Mesothelial cell of epicardium (in vitro differentiated cells): Measurements from ENCODE around the gene KIRREL3. TPM values are rescaled to one million over a fixed set of nuclear protein-coding genes. Genes with fewer than 3 reads are reported as not detected.

Experiments
- DNase-seq, 2 experiments: peaks; one replicate each; pipeline ENCODE4 v3.0.0; 2021; ENCODE audit warnings: low spot score in 2 of 2; ENCODE audit not compliant: unreplicated experiment in 2 of 2
- H3K27ac Mint-ChIP-seq: 2 replicates; pipeline ENCODE4 v1.8.0; 2021; ENCODE audit warnings: mixed read lengths
- H3K27me3 Mint-ChIP-seq: 2 replicates; pipeline ENCODE4 v1.8.0; 2021; ENCODE audit warnings: low read depth, mixed read lengths
- H3K36me3 Mint-ChIP-seq: 2 replicates; pipeline ENCODE4 v1.8.0; 2021; ENCODE audit warnings: mixed read lengths
- H3K4me1 Mint-ChIP-seq: 2 replicates; pipeline ENCODE4 v1.8.0; 2021; ENCODE audit warnings: mixed read lengths
- H3K4me3 Mint-ChIP-seq: 2 replicates; pipeline ENCODE4 v1.8.0; 2021; ENCODE audit warnings: mild to moderate bottlenecking, moderate library complexity, mixed read lengths
- H3K9me3 Mint-ChIP-seq: 2 replicates; pipeline ENCODE4 v1.8.0; 2021; ENCODE audit warnings: mixed read lengths
- CTCF ChIP-seq: fragments of 200-600 bp; sonication (generic); IDR thresholded peaks from one replicate; pipeline ENCODE4 v1.5.0; 2021; ENCODE audit warnings: antibody characterized with exemption; ENCODE audit not compliant: unreplicated experiment
- total RNA-seq: library from RNA; stranded (reverse); gene quantifications from 3 replicates; pipeline ENCODE4 v1.2.1, GENCODE V29; 2021

Gene KIRREL3
- total RNA-seq, 1 donor from 2014 or later = 0.31 TPM

- H3K4me3 Mint-ChIP-seq = no peak overlapping the region
These were observed 2.9 kb downstream of the KIRREL3 start for GRCh38 chr11:126997641-126998040.

DNA sequence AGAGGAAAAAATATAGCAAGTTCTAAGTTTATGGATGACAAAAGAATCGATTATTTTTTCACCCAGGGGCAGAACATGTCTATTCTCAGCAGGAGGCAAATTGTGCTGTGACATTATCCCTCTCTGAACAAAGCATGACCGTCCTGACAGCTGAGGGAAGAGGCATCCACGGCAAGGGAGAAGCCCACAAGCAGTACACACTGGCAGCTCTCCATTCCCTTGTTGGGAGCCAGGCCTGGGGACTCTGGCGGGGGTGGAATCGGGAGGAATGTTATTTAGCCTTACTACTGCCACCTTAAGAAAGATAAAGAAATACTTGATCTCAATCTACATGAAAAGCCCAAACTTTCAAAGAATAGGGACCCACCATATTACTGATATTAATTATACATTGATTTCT is 3.4 kb downstream of the KIRREL3 start:
- H3K4me1 Mint-ChIP-seq = peaks cover 7% of the 10 kb centered on the region
- H3K27ac Mint-ChIP-seq = no peak overlapping the region
- H3K4me3 Mint-ChIP-seq = no peak overlapping the region
- H3K36me3 Mint-ChIP-seq = no peaks in the 10 kb centered on the region
- H3K9me3 Mint-ChIP-seq = no peaks in the 10 kb centered on the region
- DNase-seq = no peak
- TF ChIP-seq CTCF = no peak
- H3K27me3 Mint-ChIP-seq = peaks cover 16% of the 10 kb centered on the region

More at GRCh38 chr11:126997641-126998040, 2.9 kb downstream of the KIRREL3 start:
- Mint-ChIP-seq H3K9me3 (no peaks in the 10 kb centered on the region), H3K4me1 (peaks cover 7% of the 10 kb centered on the region), H3K27me3 (peaks cover 12% of the 10 kb centered on the region), H3K27ac (no peak overlapping the region), H3K36me3 (no peaks in the 10 kb centered on the region)
- DNase-seq = no peak
- no peak for TF ChIP-seq CTCF

- DNase-seq = no peak
- Mint-ChIP-seq H3K27me3 (peaks cover 25% of the 10 kb centered on the region), H3K36me3 (no peaks in the 10 kb centered on the region), H3K9me3 (no peaks in the 10 kb centered on the region), H3K4me3 (no peak overlapping the region), H3K4me1 (peaks cover 6% of the 10 kb centered on the region), H3K27ac (no peak overlapping the region)
- no peak for TF ChIP-seq CTCF
These were observed 4.3 kb downstream of the KIRREL3 start for GRCh38 chr11:126996036-126996804.

DNA sequence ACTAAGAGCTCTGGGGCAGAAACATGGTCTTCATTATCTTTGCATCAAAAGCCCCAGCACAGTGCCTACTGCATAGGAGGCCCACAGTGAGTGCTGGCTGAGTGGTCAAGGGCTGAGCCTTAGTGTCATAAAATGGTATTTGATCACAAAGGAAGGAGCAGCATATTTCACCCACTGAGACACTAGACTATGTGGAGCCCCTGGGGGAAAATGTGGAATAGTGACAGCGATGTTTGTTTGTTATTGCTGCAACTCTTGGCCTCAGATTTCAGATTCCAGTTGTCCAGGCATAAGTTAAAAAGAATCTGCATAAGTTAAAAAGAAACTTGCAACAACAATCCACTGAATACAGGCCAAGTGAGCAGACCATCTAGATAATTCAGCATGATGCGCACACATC is 7.0 kb downstream of the KIRREL3 start:
- no peak for DNase-seq
- no peak overlapping the region for H3K27ac Mint-ChIP-seq

GRCh38 chr11:126992804-126993111 is 7.8 kb downstream of the KIRREL3 start:
- Mint-ChIP-seq H3K36me3 (no peaks in the 10 kb centered on the region), H3K9me3 (no peaks in the 10 kb centered on the region), H3K27me3 (peaks cover 53% of the 10 kb centered on the region), H3K27ac (no peak overlapping the region), H3K4me3 (no peak overlapping the region), H3K4me1 (peaks cover 6% of the 10 kb centered on the region)
- no peak for DNase-seq
- TF ChIP-seq CTCF = no peak

More for the DNA sequence above, 7.0 kb downstream of the KIRREL3 start:
- H3K4me3 Mint-ChIP-seq = no peak overlapping the region
- no peak for TF ChIP-seq CTCF
- H3K9me3 Mint-ChIP-seq = no peaks in the 10 kb centered on the region
- H3K36me3 Mint-ChIP-seq = no peaks in the 10 kb centered on the region
- peaks cover 6% of the 10 kb centered on the region for H3K4me1 Mint-ChIP-seq
- H3K27me3 Mint-ChIP-seq = peaks cover 46% of the 10 kb centered on the region
